Hematopoietic multipotent progenitor cell treated with erythropoietin and hydrocortisone succinate and interleukin-3 and kit ligand, for 17 days (in vitro differentiated cells): ENCODE measurements around the gene SLC2A9.
"Not testable (repeated sequence)": the region's sequence is repeated elsewhere in the genome, so short reads cannot be mapped to it uniquely, and the experiment has no call there.

Experiments
- DNase-seq: peaks from one replicate; pipeline ENCODE4 v3.0.0-alpha.2; 2015; ENCODE audit warnings: low spot score

SLC2A9 gene

DNA sequence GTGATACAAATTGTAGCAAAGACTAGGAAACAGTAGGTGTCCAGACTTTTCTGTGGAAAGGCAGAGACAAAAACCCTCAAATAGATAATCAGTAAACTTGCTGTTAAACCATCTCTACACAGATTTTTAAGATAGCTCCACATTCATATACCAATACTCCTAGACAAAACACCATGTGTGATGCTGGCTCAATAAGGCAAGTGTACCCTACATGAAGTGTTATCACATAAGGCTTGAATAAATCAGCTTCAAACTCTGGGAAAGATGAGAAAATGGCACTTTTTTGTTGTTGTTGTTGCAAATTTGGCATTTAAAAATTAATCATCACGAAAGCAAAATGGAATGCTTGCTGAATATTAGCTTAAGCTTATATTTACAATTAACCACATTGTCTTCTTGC lies 194.7 kb downstream of the SLC2A9 start:
- DNase-seq: no peak

DNA sequence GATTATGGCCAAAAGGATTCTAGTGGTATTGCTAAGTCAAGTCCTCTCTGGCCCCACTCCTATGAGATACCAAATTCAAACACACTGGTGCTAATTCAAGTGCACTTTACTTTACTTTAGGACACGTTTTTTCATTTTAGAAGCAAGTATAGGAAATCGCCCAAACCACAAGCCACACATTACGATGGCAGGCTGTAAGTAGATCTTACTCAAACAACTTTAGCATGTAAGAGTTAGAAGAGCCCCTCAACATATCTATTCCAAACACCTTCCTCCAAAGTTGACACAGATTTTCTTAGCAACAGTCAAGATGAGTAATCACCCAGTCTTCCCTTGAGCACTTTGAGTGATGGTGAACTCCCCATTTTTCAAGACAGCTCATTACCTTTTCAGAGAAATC lies 196.2 kb downstream of the SLC2A9 start:
- no peak for DNase-seq

DNA sequence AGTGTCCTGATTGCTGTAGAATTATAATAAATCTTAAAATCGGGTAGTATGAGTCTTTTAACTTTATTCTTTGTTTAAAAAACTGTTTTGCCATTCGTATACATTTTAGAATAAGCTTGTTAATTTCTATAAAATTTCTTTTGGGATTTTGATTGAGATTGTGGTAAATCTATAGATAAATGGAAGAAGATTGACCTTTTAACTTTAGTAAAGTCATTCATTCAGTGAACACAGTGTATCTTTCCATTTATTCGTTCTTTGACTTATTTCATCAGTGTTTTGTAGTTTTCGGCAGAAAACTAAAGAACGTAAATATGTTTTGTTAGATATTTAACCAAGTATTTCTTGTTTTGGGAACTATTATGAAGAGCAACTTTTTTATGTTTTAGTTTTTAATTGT lies 201.0 kb downstream of the SLC2A9 start:
- no peak for DNase-seq

- DNase-seq: no peak
These were observed 205.0 kb downstream of the SLC2A9 start for GRCh38 chr4:9816285-9816684.

- DNase-seq: no peak
These were observed 208.6 kb downstream of the SLC2A9 start for GRCh38 chr4:9812501-9813340.

- DNase-seq: no peak
These were observed 209.5 kb downstream of the SLC2A9 start for GRCh38 chr4:9811806-9812205.

- DNase-seq: no peak
These were observed 213.2 kb downstream of the SLC2A9 start for GRCh38 chr4:9808077-9808476.

DNA sequence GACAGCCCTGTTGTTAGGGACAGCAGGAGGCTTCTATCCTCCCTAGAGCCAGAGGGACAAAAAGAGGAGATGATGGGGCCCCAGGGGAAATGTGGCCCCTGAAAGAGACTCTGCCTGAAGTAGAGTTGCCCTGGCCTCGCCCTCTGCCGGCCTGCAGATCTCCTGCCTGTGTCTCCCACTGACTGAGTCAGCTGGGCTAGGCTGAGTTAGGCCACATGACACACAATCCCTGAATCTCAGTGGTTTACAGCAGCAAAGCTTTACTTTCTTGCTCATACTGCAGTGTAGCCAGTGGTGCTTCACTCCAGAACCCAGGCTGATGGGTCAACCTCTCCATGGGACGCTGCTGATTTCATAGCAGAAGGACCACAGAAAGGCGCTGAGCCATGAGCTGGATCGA lies 216.4 kb downstream of the SLC2A9 start:
- no peak for DNase-seq

DNA sequence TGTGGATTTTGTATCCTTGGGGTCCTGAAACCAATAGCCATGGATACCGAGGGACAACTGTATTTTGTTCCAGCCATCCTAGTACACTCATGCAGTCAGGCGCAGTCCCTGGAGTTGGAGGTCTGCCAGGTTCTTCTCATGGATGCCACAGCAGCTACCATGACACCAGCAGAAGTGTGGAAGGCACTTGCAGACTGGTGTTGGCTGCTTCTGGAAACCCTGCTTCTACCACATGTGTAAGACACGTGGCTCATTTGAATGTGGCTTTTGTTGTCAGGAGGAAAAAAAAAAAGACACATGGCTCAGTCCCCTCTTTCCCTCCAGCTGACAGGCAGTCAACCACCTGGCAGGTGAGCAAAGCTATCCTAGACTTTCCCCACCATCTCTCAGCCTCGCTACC lies 220.4 kb downstream of the SLC2A9 start:
- DNase-seq: no peak

DNA sequence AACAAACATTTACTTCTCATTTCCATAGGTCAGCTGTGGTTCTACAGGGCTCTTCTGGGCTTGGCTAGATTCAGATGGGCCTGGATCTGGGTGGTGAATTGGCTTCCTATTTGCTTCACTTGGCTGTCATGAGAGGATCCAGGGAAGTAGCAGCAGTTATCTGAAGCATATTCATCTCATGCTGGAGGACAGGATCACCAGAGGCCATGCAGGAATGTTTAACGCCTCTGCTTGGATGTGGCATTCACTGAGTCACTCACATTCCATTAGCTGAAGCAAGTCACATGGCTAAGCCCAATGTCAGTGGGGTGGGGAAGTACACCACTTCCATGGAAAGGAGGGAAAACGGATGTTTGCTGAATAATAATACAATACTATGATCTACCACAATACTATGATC lies 224.7 kb downstream of the SLC2A9 start:
- not testable (repeated sequence) for DNase-seq

- no peak for DNase-seq
These were observed 228.9 kb downstream of the SLC2A9 start for GRCh38 chr4:9792381-9792780.

DNA sequence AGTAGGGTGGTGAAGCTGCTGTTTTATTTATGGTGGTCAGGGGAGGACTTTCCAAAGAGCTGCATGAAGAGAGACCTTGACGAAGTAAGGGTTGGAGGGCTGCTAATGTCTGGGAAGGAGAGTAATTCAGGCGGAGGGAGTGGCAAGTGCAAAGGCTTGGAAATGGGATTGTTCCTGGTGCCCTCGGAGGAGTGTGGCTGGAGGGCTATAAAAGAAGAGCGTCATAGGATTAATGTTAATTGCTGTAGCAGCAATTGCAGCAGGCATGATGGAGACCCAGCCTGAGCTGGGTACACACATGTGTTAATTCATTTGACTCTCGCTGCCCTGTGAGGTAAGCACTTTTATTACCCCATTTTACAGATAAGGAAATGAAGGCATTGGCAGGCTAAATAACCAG lies 235.4 kb downstream of the SLC2A9 start:
- not testable (repeated sequence) for DNase-seq

DNA sequence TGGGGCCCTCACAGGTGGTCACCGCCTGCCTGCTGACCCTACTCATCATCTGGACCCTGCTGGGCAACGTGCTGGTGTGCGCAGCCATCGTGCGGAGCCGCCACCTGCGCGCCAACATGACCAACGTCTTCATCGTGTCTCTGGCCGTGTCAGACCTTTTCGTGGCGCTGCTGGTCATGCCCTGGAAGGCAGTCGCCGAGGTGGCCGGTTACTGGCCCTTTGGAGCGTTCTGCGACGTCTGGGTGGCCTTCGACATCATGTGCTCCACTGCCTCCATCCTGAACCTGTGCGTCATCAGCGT lies 239.2 kb downstream of the SLC2A9 start:
- DNase-seq: no peak

GRCh38 chr4:9781343-9782135 lies 239.8 kb downstream of the SLC2A9 start, which contains the start of gene DRD5:
TSS of gene DRD5 (plus strand) at chr4:9781634. CDS start at chr4:9782030, 396 bp downstream.
- no peak for DNase-seq
